GM12878 (cell line): ENCODE data around the gene CERK. TPM values are rescaled to one million over a fixed set of nuclear protein-coding genes. Genes with fewer than 3 reads are reported as not detected.

Experiments used
- ATAC-seq: fragments of 200-7000 bp; cut with Tn5 transposase; 3 replicates; pipeline ENCODE4 v1.9.1; 2020; ENCODE audit warnings: mild to moderate bottlenecking, moderate library complexity
- BruUV-seq: library from RNA; stranded (reverse); fragments of 400-500 nt; replicated peaks from 2 replicates; lab custom pipeline; 2021; lab: Mats Ljungman, UMichigan
- CTCF ChIA-PET: fragments of 300-600 bp; sonication (Branson Sonifier 250); formaldehyde crosslinking; extraction: SDS; loops from one replicate; lab custom pipeline; 2021; ENCODE audit warnings: inconsistent platforms; lab: Yijun Ruan, JAX
- POLR2A ChIA-PET: fragments of 350-600 bp; formaldehyde crosslinking; extraction: SDS; loops from one replicate; lab custom pipeline; 2021; ENCODE audit warnings: inconsistent platforms; lab: Charles Lee
- RAD21 ChIA-PET: fragments of 300-600 bp; sonication (Branson Sonifier 250); formaldehyde crosslinking; loops from one replicate; lab custom pipeline; 2023; ENCODE audit warnings: antibody characterized with exemption; ENCODE audit not compliant: unreplicated experiment; lab: Charles Lee
- SMC1A ChIA-PET: fragments of 300-600 bp; sonication (Branson Sonifier 250); formaldehyde crosslinking; loops from one replicate; lab custom pipeline; 2023; ENCODE audit not compliant: unreplicated experiment, uncharacterized antibody; lab: Charles Lee
- DNase-seq: peaks from one replicate; pipeline ENCODE4 v3.0.0-alpha.2; 2011; ENCODE audit warnings: low read depth, low spot score
- FAIRE-seq: peaks from 3 replicates; lab custom pipeline; 2011; peaks lifted over from hg19 to GRCh38; lab: Jason Lieb, UNC
- H2AFZ ChIP-seq: 2 replicates; pipeline ENCODE4 v1.6.0; 2011; ENCODE audit warnings: low read depth, low read length, control low read depth; ENCODE audit not compliant: control insufficient read depth
- H3K27ac ChIP-seq: 2 replicates; pipeline ENCODE4 v1.5.1; 2011; ENCODE audit warnings: control low read depth; ENCODE audit not compliant: control insufficient read depth, insufficient read depth
- H3K27me3 ChIP-seq, 2 experiments: replicated peaks in 1 of 2; 2 replicates each; pipeline versions ENCODE4 v1.6.0 to v1.6.1; 2011; ENCODE audit warnings: low read length in 1 of 2; ENCODE audit not compliant: control insufficient read depth in 2 of 2, insufficient read depth in 2 of 2
- H3K36me3 ChIP-seq, 2 experiments: 2 replicates each; pipeline ENCODE4 v1.5.1; 2011; ENCODE audit warnings: low read length in 1 of 2; ENCODE audit not compliant: control insufficient read depth in 2 of 2, insufficient read depth in 2 of 2
- H3K4me1 ChIP-seq: 2 replicates; pipeline ENCODE4 v1.6.1; 2011; ENCODE audit warnings: mild to moderate bottlenecking, low read length, moderate library complexity, mixed read lengths; ENCODE audit not compliant: control insufficient read depth, insufficient read depth
- H3K4me2 ChIP-seq: 2 replicates; pipeline ENCODE4 v1.6.0; 2011; ENCODE audit warnings: control low read depth; ENCODE audit not compliant: control insufficient read depth, insufficient read depth
- H3K4me3 ChIP-seq: fragments of 200-600 bp; sonication (generic); 2 replicates; pipeline ENCODE4 v1.5.1; 2016
- H3K79me2 ChIP-seq: 2 replicates; pipeline ENCODE4 v1.6.0; 2011; ENCODE audit warnings: low read length; ENCODE audit not compliant: control insufficient read depth, insufficient read depth
- H3K9ac ChIP-seq: 2 replicates; pipeline ENCODE4 v1.8.0; 2011; ENCODE audit warnings: low read length, control low read depth, mixed read lengths; ENCODE audit not compliant: control insufficient read depth, insufficient read depth
- H3K9me3 ChIP-seq: replicated peaks from 3 replicates; pipeline ENCODE4 v1.5.1; 2011; ENCODE audit warnings: mild to moderate bottlenecking, low read length; ENCODE audit not compliant: control insufficient read depth, insufficient read depth
- H4K20me1 ChIP-seq: 2 replicates; pipeline ENCODE4 v1.6.0; 2011; ENCODE audit not compliant: control insufficient read depth, insufficient read depth
- BHLHE40 ChIP-seq, 2 experiments: fragments of 450-650 bp in 1 of 2; IDR thresholded peaks; 2 replicates each; pipeline ENCODE4 v1.6.1; 2011 to 2017; ENCODE audit warnings: low read depth in 2 of 2, borderline replicate concordance in 1 of 2, improper control_type of control experiment in 1 of 2, low read length in 1 of 2, mild to moderate bottlenecking in 1 of 2
- BMI1 ChIP-seq: fragments of 450-650 bp; IDR thresholded peaks from 2 replicates; pipeline ENCODE4 v1.6.1; 2016; ENCODE audit warnings: mild to moderate bottlenecking, moderate library complexity, borderline replicate concordance
- CBX3 ChIP-seq: fragments of 200-600 bp; sonication (generic); IDR thresholded peaks from 2 replicates; pipeline ENCODE4 v1.6.1; 2016; ENCODE audit warnings: low read depth, borderline replicate concordance
- CHD4 ChIP-seq: fragments of 200-600 bp; sonication (generic); IDR thresholded peaks from 2 replicates; pipeline ENCODE4 v1.6.1; 2016; ENCODE audit warnings: mild to moderate bottlenecking
- GATAD2B ChIP-seq: fragments of 450-650 bp; conservative IDR thresholded peaks from 2 replicates; pipeline ENCODE4 v1.6.1; 2017; ENCODE audit warnings: low read depth, mild to moderate bottlenecking, moderate library complexity
- KAT2A ChIP-seq: conservative IDR thresholded peaks from 2 replicates; pipeline ENCODE4 v1.6.1; 2011; ENCODE audit warnings: low read depth, low read length; ENCODE audit not compliant: control insufficient read depth
- KDM1A ChIP-seq: fragments of 200-600 bp; sonication (generic); IDR thresholded peaks from 2 replicates; pipeline ENCODE4 v1.6.1; 2016; ENCODE audit warnings: borderline replicate concordance
- MEF2B ChIP-seq: fragments of 450-650 bp; IDR thresholded peaks from 2 replicates; pipeline ENCODE4 v1.6.1; 2018; ENCODE audit warnings: mild to moderate bottlenecking, moderate library complexity; ENCODE audit not compliant: partially characterized antibody, poor library complexity, severe bottlenecking
- SIN3A ChIP-seq: IDR thresholded peaks from 2 replicates; pipeline ENCODE4 v1.6.1; 2012; ENCODE audit warnings: low read depth, low read length, improper control_type of control experiment
- SMAD5 ChIP-seq: IDR thresholded peaks from 2 replicates; pipeline ENCODE4 v1.6.1; 2016; ENCODE audit warnings: antibody characterized with exemption, low read depth
- TARDBP ChIP-seq: IDR thresholded peaks from 2 replicates; pipeline ENCODE4 v1.6.1; 2016; ENCODE audit warnings: borderline replicate concordance
- TCF3 ChIP-seq: IDR thresholded peaks from 2 replicates; pipeline ENCODE4 v1.6.1; 2012; ENCODE audit warnings: low read depth, mild to moderate bottlenecking, low read length, borderline replicate concordance; ENCODE audit not compliant: insufficient read depth
- WGBS: methylation state at CpG from one replicate; pipeline ENCODE4 v1.1.6; 2016; ENCODE audit warnings: low lambda C conversion rate; ENCODE audit not compliant: insufficient replicate concordance, insufficient coverage; ENCODE audit errors: missing lambda C conversion rate; 5-methylcytosine and 5-hydroxymethylcytosine counted together
- in situ Hi-C: fragments of 300-500 bp; cut with MboI; formaldehyde crosslinking; loops from 9 replicates; pipeline ENCODE4 v1.14.3; 2018; ENCODE audit warnings: mixed read lengths
- intact Hi-C: fragments of 100-400 bp; cut with micrococcal nuclease; formaldehyde crosslinking; loops from one replicate; pipeline ENCODE4 v1.14.2; 2022; ENCODE audit not compliant: unreplicated experiment
- polyA plus RNA-seq, 11 experiments: library from polyadenylated mRNA; depleted of rRNA in 4 of 11; unstranded in 6 of 11; stranded (reverse) in 5 of 11; fragments of >200 nt; fragmentation: Nextera tagmentation in 4 of 11; fragmentation: Illumina TruSeq in 1 of 11; extraction: Ambion mirVana in 4 of 11; extraction: Trizol in 1 of 11; gene quantifications; 1 replicate in 1 of 11; 2 replicates in 10 of 11; pipeline versions ENCODE4 v1.2.1 to v1.2.3, GENCODE V29; 2011 to 2016; ENCODE audit warnings: inconsistent platforms in 2 of 11, missing spikeins in 2 of 11, low read depth in 1 of 11
- total RNA-seq, 4 experiments: library from RNA; depleted of rRNA in 3 of 4; stranded (reverse); fragments of >200 nt in 3 of 4; fragmentation: Illumina TruSeq in 1 of 4; extraction: Trizol in 1 of 4; gene quantifications; 2 replicates each; pipeline versions ENCODE4 v1.2.1 to v1.2.3, GENCODE V29; 2013 to 2021
- TF ChIP-seq, protein P1 (sequence below): fragments of 450-650 bp; IDR thresholded peaks from 2 replicates; pipeline ENCODE4 v1.6.1; 2017; ENCODE audit warnings: low read depth, mild to moderate bottlenecking, moderate library complexity
- TF ChIP-seq, protein P2 (sequence below): fragments of 450-650 bp; formaldehyde crosslinking; IDR thresholded peaks from 2 replicates; pipeline ENCODE4 v1.4.0; 2020; ENCODE audit warnings: mild to moderate bottlenecking, moderate library complexity
- TF ChIP-seq, protein P3 (sequence below): fragments of 450-650 bp; IDR thresholded peaks from 2 replicates; pipeline ENCODE4 v1.6.1; 2016; ENCODE audit warnings: mild to moderate bottlenecking
- TF ChIP-seq, protein P4 (sequence below): IDR thresholded peaks from 2 replicates; pipeline ENCODE4 v1.6.1; 2011; ENCODE audit warnings: low read depth, low read length, improper control_type of control experiment, borderline replicate concordance

Gene CERK
- total and polyA plus RNA-seq, 10 of the 15 experiments (the other 5 are each of a cell fraction or from before 2014, with no cell fraction given), result 4.0 to 41.1 (median 30.2) TPM

DNA sequence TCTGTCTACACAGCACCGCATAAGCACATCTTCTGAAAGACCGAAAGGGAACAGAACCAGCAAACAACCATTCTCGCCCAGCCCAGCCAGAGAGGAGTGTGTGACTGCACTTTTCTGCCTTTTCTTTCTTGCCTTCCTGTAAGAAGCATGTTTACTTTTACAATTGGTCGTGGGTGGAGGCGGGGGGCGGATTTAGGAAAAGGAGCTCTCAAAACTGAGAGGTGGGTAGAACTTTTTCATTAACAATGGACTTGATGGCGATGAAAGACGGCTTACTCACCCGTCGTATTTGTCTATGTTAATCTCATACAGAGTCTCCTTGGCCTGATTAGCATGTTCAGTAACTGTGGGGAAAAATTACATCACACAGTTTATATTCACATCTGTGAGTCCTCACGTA lies 27.2 kb downstream of the CERK start:
- POLR2A ChIA-PET, result no interaction called here
- DNase-seq (no peak), ATAC-seq (no peak), FAIRE-seq (no peak)
- no peaks in the 10 kb centered on the region for H3K79me2 ChIP-seq
- no peaks in the 10 kb centered on the region for H4K20me1 ChIP-seq
- H3K36me3 ChIP-seq, result peaks cover 20 to 25% of the 10 kb centered on the region in 2 experiments
- no TSS peak for BruUV-seq
- no peak overlapping the region for H2AFZ ChIP-seq
- H3K4me1 ChIP-seq, result no peaks in the 10 kb centered on the region
- H3K27ac ChIP-seq, result no peak overlapping the region
- TF ChIP-seq BHLHE40 (IDR thresholded peaks at IDR 0.05; ENCODE audit: borderline replicate concordance in 1 of 2, low read depth in 2 of 2, low read length in 1 of 2) (no peak), MEF2B (no peak), TARDBP (no peak), TCF3 (no peak), SMAD5 (no peak), SIN3A (no peak), BMI1 (no peak), KDM1A (no peak), GATAD2B (no peak), CHD4 (no peak), CBX3 (no peak), KAT2A (no peak)
- TF ChIP-seq, protein P1, sequence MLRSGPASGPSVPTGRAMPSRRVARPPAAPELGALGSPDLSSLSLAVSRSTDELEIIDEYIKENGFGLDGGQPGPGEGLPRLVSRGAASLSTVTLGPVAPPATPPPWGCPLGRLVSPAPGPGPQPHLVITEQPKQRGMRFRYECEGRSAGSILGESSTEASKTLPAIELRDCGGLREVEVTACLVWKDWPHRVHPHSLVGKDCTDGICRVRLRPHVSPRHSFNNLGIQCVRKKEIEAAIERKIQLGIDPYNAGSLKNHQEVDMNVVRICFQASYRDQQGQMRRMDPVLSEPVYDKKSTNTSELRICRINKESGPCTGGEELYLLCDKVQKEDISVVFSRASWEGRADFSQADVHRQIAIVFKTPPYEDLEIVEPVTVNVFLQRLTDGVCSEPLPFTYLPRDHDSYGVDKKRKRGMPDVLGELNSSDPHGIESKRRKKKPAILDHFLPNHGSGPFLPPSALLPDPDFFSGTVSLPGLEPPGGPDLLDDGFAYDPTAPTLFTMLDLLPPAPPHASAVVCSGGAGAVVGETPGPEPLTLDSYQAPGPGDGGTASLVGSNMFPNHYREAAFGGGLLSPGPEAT, result no peak
- TF ChIP-seq, protein P2, sequence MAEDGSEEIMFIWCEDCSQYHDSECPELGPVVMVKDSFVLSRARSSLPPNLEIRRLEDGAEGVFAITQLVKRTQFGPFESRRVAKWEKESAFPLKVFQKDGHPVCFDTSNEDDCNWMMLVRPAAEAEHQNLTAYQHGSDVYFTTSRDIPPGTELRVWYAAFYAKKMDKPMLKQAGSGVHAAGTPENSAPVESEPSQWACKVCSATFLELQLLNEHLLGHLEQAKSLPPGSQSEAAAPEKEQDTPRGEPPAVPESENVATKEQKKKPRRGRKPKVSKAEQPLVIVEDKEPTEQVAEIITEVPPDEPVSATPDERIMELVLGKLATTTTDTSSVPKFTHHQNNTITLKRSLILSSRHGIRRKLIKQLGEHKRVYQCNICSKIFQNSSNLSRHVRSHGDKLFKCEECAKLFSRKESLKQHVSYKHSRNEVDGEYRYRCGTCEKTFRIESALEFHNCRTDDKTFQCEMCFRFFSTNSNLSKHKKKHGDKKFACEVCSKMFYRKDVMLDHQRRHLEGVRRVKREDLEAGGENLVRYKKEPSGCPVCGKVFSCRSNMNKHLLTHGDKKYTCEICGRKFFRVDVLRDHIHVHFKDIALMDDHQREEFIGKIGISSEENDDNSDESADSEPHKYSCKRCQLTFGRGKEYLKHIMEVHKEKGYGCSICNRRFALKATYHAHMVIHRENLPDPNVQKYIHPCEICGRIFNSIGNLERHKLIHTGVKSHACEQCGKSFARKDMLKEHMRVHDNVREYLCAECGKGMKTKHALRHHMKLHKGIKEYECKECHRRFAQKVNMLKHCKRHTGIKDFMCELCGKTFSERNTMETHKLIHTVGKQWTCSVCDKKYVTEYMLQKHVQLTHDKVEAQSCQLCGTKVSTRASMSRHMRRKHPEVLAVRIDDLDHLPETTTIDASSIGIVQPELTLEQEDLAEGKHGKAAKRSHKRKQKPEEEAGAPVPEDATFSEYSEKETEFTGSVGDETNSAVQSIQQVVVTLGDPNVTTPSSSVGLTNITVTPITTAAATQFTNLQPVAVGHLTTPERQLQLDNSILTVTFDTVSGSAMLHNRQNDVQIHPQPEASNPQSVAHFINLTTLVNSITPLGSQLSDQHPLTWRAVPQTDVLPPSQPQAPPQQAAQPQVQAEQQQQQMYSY, result no peak
- TF ChIP-seq, protein P3, sequence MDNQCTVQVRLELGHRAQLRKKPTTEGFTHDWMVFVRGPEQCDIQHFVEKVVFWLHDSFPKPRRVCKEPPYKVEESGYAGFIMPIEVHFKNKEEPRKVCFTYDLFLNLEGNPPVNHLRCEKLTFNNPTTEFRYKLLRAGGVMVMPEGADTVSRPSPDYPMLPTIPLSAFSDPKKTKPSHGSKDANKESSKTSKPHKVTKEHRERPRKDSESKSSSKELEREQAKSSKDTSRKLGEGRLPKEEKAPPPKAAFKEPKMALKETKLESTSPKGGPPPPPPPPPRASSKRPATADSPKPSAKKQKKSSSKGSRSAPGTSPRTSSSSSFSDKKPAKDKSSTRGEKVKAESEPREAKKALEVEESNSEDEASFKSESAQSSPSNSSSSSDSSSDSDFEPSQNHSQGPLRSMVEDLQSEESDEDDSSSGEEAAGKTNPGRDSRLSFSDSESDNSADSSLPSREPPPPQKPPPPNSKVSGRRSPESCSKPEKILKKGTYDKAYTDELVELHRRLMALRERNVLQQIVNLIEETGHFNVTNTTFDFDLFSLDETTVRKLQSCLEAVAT, result no peak
- TF ChIP-seq, protein P4, sequence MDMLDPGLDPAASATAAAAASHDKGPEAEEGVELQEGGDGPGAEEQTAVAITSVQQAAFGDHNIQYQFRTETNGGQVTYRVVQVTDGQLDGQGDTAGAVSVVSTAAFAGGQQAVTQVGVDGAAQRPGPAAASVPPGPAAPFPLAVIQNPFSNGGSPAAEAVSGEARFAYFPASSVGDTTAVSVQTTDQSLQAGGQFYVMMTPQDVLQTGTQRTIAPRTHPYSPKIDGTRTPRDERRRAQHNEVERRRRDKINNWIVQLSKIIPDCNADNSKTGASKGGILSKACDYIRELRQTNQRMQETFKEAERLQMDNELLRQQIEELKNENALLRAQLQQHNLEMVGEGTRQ, result no peak
- H3K4me2 ChIP-seq, result no peak overlapping the region
- H3K4me3 ChIP-seq, result no peak overlapping the region
- no peaks in the 10 kb centered on the region for H3K27me3 ChIP-seq
- H3K9ac ChIP-seq, result no peak overlapping the region
- SMC1A ChIA-PET, result no interaction called here
- 98% methylated on average over 11 of the region's 11 CpGs for WGBS
- no peaks in the 10 kb centered on the region for H3K9me3 ChIP-seq
- RAD21 ChIA-PET, result no interaction called here
- intact Hi-C loops, result no loop called here
- in situ Hi-C loops, result no loop called here
- CTCF ChIA-PET, result no interaction called here
